CD4-positive, alpha-beta memory T cell (primary cell): ENCODE results near the gene CAV3. TPM values are rescaled to one million over a fixed set of nuclear protein-coding genes. Genes with fewer than 3 reads are reported as not detected.

Source experiments
- CTCF ChIA-PET: fragments of 350-600 bp; sonication (Branson Sonifier 250); formaldehyde crosslinking; loops from one replicate; lab custom pipeline; 2021; ENCODE audit warnings: inconsistent platforms; ENCODE audit not compliant: partially characterized antibody; lab: Charles Lee
- POLR2A ChIA-PET: fragments of 350-600 bp; sonication (Branson Sonifier 250); formaldehyde crosslinking; loops from one replicate; lab custom pipeline; 2021; ENCODE audit not compliant: partially characterized antibody; lab: Charles Lee
- DNase-seq, 5 donors: peaks; one replicate each; pipeline versions ENCODE4 v3.0.0 to v3.0.0-alpha.2; 2020 to 2022; ENCODE audit warnings: mixed read lengths in 1 of 5
- H3K27ac ChIP-seq: one replicate; pipeline ENCODE4 v1.7.0; 2013; ENCODE audit warnings: low read depth, low read length
- H3K27me3 ChIP-seq: 2 replicates; pipeline ENCODE4 v1.7.0; 2013; ENCODE audit warnings: mild to moderate bottlenecking, low read length, moderate library complexity; ENCODE audit not compliant: insufficient read depth
- H3K36me3 ChIP-seq: 2 replicates; pipeline ENCODE4 v1.7.0; 2013; ENCODE audit warnings: mild to moderate bottlenecking, low read length, moderate library complexity; ENCODE audit not compliant: insufficient read depth
- H3K4me1 ChIP-seq: 2 replicates; pipeline ENCODE4 v1.7.0; 2013; ENCODE audit warnings: mild to moderate bottlenecking, low read length, moderate library complexity; ENCODE audit not compliant: insufficient read depth
- H3K4me3 ChIP-seq, 2 donors: one replicate each; pipeline ENCODE4 v1.7.0; 2013; ENCODE audit warnings: low read length in 2 of 2, mild to moderate bottlenecking in 1 of 2
- H3K9me3 ChIP-seq, 2 donors: one replicate each; pipeline ENCODE4 v1.7.0; 2013; ENCODE audit warnings: low read length in 2 of 2, control low read depth in 1 of 2; ENCODE audit not compliant: control insufficient read depth in 1 of 2
- H3K27ac Mint-ChIP-seq, 7 donors: one replicate each; pipeline ENCODE4 v1.8.0; 2020 to 2021; ENCODE audit warnings: mixed read lengths in 7 of 7, mild to moderate bottlenecking in 6 of 7, inconsistent platforms in 3 of 7, moderate library complexity in 3 of 7
- H3K27me3 Mint-ChIP-seq, 2 donors: one replicate each; pipeline ENCODE4 v1.8.0; 2020 to 2021; ENCODE audit warnings: mixed read lengths in 2 of 2
- H3K36me3 Mint-ChIP-seq, 2 donors: one replicate each; pipeline ENCODE4 v1.8.0; 2020 to 2021; ENCODE audit warnings: mixed read lengths in 2 of 2, inconsistent platforms in 1 of 2, mild to moderate bottlenecking in 1 of 2
- H3K4me1 Mint-ChIP-seq, 4 donors: one replicate each; pipeline ENCODE4 v1.8.0; 2020 to 2021; ENCODE audit warnings: mixed read lengths in 4 of 4, mild to moderate bottlenecking in 1 of 4
- H3K4me3 Mint-ChIP-seq, 8 donors: one replicate each; pipeline ENCODE4 v1.8.0; 2020 to 2021; ENCODE audit warnings: mixed read lengths in 8 of 8, mild to moderate bottlenecking in 7 of 8, moderate library complexity in 6 of 8, inconsistent platforms in 3 of 8
- H3K9me3 Mint-ChIP-seq, 8 donors: one replicate each; pipeline ENCODE4 v1.8.0; 2020 to 2021; ENCODE audit warnings: mixed read lengths in 8 of 8, mild to moderate bottlenecking in 5 of 8, inconsistent platforms in 3 of 8, moderate library complexity in 1 of 8
- intact Hi-C: fragments of 100-400 bp; cut with micrococcal nuclease; formaldehyde crosslinking; loops from one replicate; pipeline ENCODE4 v1.15.1; 2023
- polyA plus RNA-seq, 2 donors: library from polyadenylated mRNA; unstranded; fragments of 300-500 nt; fragmentation: Illumina TruSeq; gene quantifications; one replicate each; pipeline ENCODE4 v1.2.3, GENCODE V29; 2021
- total RNA-seq, 2 experiments: library from RNA; stranded (reverse); gene quantifications; one replicate each; pipeline ENCODE4 v1.2.3, GENCODE V29; 2021

Gene CAV3
- total and polyA plus RNA-seq, 4 experiments from 2014 or later = not detected

DNA sequence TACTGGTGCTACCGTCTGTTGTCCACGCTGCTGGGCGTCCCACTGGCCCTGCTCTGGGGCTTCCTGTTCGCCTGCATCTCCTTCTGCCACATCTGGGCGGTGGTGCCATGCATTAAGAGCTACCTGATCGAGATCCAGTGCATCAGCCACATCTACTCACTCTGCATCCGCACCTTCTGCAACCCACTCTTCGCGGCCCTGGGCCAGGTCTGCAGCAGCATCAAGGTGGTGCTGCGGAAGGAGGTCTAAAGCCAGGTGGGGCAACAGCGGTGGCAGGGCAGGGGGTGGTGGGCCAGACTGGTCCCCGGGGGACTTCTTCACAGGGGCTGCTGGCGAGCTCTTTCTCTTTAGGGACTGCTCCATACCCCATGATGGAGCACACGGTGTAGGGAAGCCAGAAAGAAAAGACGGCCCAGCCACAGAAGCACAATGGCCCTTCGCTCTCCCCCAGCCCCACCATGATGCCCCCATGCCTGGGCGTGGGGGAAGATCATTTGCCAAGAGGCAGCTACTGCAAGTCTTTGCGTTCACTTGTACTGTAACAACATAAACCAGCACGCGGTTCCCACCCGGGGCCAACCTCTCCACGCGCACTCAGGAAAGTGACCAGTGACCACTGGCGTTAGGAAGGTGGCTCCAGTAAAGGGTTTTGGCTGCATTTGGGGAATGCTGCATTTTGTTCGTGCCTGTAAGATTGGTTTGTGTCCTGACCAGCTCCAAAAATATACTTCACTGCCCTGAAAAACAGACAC, 12.2 kb downstream of the CAV3 start:
- H3K27me3 ChIP-seq = no peaks in the 10 kb centered on the region
- H3K9me3 ChIP-seq = no peaks in the 10 kb centered on the region
- no peak overlapping the region for H3K4me3 Mint-ChIP-seq
- POLR2A ChIA-PET = no interaction called here
- no peaks in the 10 kb centered on the region for H3K36me3 Mint-ChIP-seq
- intact Hi-C loops = no loop called here
- CTCF ChIA-PET = no interaction called here
- no peak for DNase-seq
- no peak overlapping the region for H3K4me3 ChIP-seq
- H3K27ac Mint-ChIP-seq = no peak overlapping the region
- H3K4me1 ChIP-seq = no peaks in the 10 kb centered on the region
- peaks cover 0 to 2% (median 0%) of the 10 kb centered on the region in 8 donors for H3K9me3 Mint-ChIP-seq
- no peaks in the 10 kb centered on the region for H3K36me3 ChIP-seq
- peaks cover 2 to 7% of the 10 kb centered on the region in 2 donors for H3K27me3 Mint-ChIP-seq
- no peaks in the 10 kb centered on the region for H3K4me1 Mint-ChIP-seq
- no peak overlapping the region for H3K27ac ChIP-seq

DNA sequence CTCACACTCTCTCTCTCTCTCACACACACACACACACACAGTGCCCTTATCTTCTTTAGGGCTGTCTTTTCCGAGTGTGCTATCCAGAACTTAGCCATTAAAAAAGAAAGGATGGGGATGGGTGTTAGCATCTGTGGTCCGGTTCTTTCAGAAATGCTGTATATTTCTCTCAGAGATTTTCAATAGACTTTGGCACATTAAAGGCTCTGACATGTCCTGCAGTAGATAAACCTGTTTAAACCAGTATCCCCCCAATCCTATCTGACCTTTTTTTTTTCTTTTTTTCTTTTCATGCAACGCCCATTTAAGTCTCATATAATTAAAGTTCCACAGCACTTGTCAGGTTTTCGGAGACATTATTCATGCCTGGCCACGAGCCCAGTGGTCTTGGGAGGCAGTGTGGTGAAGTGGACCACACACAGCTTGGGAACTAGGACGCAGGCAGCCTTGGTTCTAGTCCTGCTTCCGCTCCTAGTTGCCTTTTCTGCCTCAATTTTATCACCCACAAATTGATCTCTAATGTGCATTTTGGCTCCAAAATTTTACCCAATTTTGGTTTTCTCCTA, 13.3 kb downstream of the CAV3 start:
- Histone ChIP-seq H3K4me3 (no peak overlapping the region), H3K27me3 (no peaks in the 10 kb centered on the region), H3K9me3 (no peaks in the 10 kb centered on the region), H3K27ac (no peak overlapping the region), H3K36me3 (no peaks in the 10 kb centered on the region), H3K4me1 (no peaks in the 10 kb centered on the region)
- H3K9me3 Mint-ChIP-seq = peaks cover 0 to 2% (median 0%) of the 10 kb centered on the region in 8 donors
- DNase-seq = no peak
- peaks cover 2 to 4% of the 10 kb centered on the region in 2 donors for H3K27me3 Mint-ChIP-seq
- no peaks in the 10 kb centered on the region for H3K36me3 Mint-ChIP-seq
- CTCF ChIA-PET = no interaction called here
- POLR2A ChIA-PET = no interaction called here
- H3K4me3 Mint-ChIP-seq = no peak overlapping the region
- no peak overlapping the region for H3K27ac Mint-ChIP-seq
- H3K4me1 Mint-ChIP-seq = no peaks in the 10 kb centered on the region
- intact Hi-C loops = no loop called here

DNA sequence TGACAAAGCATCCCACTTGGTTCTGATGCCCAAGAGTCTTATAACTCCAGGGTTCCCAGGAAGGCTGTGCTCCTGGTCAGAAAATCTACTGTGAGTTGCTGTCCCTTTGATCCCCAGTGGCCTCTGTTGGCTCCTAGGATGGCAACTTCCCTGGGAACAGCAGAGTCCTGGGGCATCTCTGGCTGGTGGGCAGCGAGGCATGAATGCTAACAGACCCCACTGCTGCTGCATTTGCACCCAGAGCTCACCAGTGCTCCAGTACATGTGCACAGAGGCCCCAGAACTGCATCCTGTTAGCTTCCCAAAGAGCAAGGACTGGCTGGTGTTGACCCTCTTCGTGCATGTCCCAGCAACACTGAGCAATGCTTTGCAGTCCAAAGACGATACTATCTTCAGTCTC, 15.7 kb downstream of the CAV3 start:
- H3K4me3 ChIP-seq = no peak overlapping the region
- Mint-ChIP-seq H3K27me3 (no peaks in the 10 kb centered on the region), H3K4me1 (no peaks in the 10 kb centered on the region), H3K36me3 (no peaks in the 10 kb centered on the region), H3K9me3 (peaks cover 0 to 2% (median 0%) of the 10 kb centered on the region in 8 donors), H3K4me3 (no peak overlapping the region), H3K27ac (no peak overlapping the region)
- H3K36me3 ChIP-seq = no peaks in the 10 kb centered on the region
- H3K27ac ChIP-seq = no peak overlapping the region
- DNase-seq = no peak
- no peaks in the 10 kb centered on the region for H3K4me1 ChIP-seq
- intact Hi-C loops = no loop called here
- ChIA-PET POLR2A (no interaction called here), CTCF (interaction anchor here (1.0 kb wide), 1 partner anchor 21 kb away, joined by 4 read pairs; the partner anchor contains the start of gene OXTR)
- no peaks in the 10 kb centered on the region for H3K9me3 ChIP-seq
- H3K27me3 ChIP-seq = no peaks in the 10 kb centered on the region

DNA sequence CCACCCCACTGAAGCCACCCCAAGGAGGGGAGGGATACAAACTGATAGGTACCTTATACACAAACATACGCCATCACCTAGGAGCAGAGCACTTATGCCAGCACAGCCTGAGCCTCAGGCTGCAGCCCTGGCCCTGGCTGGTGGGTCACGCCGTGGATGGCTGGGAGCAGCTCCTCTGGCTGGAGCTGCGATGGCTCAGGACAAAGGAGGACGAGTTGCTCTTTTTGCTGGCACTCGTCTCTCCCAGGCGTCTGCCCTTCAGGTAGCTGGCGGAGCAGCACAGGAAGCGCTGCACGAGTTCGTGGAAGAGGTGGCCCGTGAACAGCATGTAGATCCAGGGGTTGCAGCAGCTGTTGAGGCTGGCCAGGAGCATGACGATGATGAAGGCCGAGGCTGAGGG, 19.2 kb downstream of the CAV3 start:
- DNase-seq = no peak
- intact Hi-C loops = no loop called here
- ChIA-PET POLR2A (no interaction called here), CTCF (interaction anchor here (2.2 kb wide), 1 partner anchor 17 kb away, joined by 9 read pairs; the partner anchor contains the start of gene OXTR)
- Histone ChIP-seq H3K27me3 (no peaks in the 10 kb centered on the region), H3K4me3 (no peak overlapping the region), H3K9me3 (no peaks in the 10 kb centered on the region), H3K27ac (no peak overlapping the region), H3K4me1 (no peaks in the 10 kb centered on the region), H3K36me3 (no peaks in the 10 kb centered on the region)
- no peaks in the 10 kb centered on the region for H3K36me3 Mint-ChIP-seq
- H3K4me1 Mint-ChIP-seq = no peaks in the 10 kb centered on the region
- no peak overlapping the region for H3K27ac Mint-ChIP-seq
- peaks cover 0 to 3% of the 10 kb centered on the region in 2 donors for H3K27me3 Mint-ChIP-seq
- H3K9me3 Mint-ChIP-seq = peaks cover 0 to 2% (median 0%) of the 10 kb centered on the region in 8 donors
- H3K4me3 Mint-ChIP-seq = no peak overlapping the region

DNA sequence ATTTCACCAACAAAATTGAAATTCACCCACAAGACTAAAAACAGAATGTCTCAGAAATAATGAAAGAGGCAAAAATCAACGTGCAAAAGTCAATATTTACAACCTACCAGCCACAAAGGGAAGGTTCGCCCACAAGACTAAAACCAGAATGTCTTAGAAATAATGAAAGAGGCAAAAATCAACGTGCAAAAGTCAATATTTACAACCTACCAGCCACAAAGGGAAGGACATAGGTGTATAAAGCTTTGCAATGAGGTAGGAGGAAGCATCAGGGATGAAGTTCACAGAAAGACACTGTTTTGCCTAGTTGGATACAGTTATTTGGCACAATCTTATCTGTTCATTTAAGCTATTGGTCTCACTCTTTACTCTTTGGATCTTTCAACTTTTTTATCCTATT, 21.5 kb downstream of the CAV3 start:
- Histone ChIP-seq H3K27me3 (no peaks in the 10 kb centered on the region), H3K4me3 (no peak overlapping the region), H3K4me1 (no peaks in the 10 kb centered on the region), H3K27ac (no peak overlapping the region), H3K36me3 (no peaks in the 10 kb centered on the region), H3K9me3 (no peaks in the 10 kb centered on the region)
- Mint-ChIP-seq H3K36me3 (no peaks in the 10 kb centered on the region), H3K4me3 (no peak overlapping the region), H3K27ac (no peak overlapping the region), H3K27me3 (peaks cover 0 to 3% of the 10 kb centered on the region in 2 donors), H3K9me3 (peaks cover 0 to 2% (median 0%) of the 10 kb centered on the region in 8 donors), H3K4me1 (no peaks in the 10 kb centered on the region)
- DNase-seq = no peak
- POLR2A ChIA-PET = no interaction called here
- intact Hi-C loops = no loop called here
- CTCF ChIA-PET = no interaction called here

DNA sequence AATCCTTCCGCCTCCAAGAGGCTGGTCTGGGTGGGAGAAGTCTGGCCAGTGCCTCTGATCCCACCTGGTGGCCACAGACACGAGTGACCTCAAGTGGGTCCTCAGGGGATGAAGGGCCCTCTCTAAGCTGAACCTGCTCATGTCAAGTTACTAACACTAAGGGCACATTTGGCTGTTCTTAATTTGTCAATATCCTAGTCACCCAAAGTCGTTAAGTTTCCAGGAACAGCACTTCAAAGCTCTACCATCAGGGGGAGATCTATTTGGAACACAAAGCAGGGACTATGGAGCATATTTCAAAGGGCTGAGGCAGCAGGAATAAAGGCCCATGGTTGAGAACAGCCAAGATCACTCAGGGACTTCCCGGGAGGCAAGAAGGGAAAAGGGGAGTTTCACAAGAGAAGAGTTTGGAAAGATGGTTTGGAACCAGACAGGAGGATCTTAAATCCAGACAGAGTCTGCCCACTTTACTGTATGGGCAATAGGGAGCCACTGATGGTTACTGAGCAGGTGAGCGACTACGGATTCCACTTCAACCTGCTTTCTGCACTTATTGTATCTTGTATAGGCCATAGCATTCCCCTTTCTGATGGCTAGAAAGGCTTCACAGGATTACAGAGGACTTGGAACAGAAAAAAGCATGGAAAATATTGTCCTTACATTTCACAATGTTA, 22.1 kb downstream of the CAV3 start:
- Mint-ChIP-seq H3K4me1 (no peaks in the 10 kb centered on the region), H3K27me3 (peaks cover 0 to 3% of the 10 kb centered on the region in 2 donors), H3K9me3 (peaks cover 0 to 2% (median 0%) of the 10 kb centered on the region in 8 donors), H3K36me3 (no peaks in the 10 kb centered on the region), H3K4me3 (no peak overlapping the region), H3K27ac (no peak overlapping the region)
- intact Hi-C loops = no loop called here
- no peaks in the 10 kb centered on the region for H3K27me3 ChIP-seq
- DNase-seq = no peak
- no peaks in the 10 kb centered on the region for H3K4me1 ChIP-seq
- CTCF ChIA-PET = no interaction called here
- H3K36me3 ChIP-seq = no peaks in the 10 kb centered on the region
- no peaks in the 10 kb centered on the region for H3K9me3 ChIP-seq
- H3K4me3 ChIP-seq = no peak overlapping the region
- POLR2A ChIA-PET = no interaction called here
- H3K27ac ChIP-seq = no peak overlapping the region

DNA sequence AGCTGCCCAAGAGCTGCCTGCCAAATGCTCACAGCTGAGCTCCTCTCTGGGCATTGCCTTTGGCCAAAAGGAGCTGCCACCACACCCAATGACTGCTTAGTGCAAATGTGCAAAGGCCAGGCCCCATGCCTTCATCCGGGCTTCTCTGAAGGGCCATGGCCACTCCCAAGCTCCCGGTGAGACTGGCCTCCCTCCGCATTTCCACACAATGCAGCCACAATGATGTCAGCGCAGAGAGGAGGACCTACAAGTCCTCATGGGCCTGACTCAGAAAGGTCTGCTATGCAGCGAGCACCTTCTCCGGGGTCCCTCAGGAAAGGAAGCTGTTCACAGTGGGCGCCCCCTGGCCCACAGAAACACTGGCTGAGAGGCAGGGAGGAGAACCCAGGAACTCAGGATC, 23.1 kb downstream of the CAV3 start:
- Mint-ChIP-seq H3K4me3 (no peak overlapping the region), H3K4me1 (no peaks in the 10 kb centered on the region), H3K9me3 (peaks cover 0 to 2% (median 0%) of the 10 kb centered on the region in 8 donors), H3K36me3 (no peaks in the 10 kb centered on the region), H3K27ac (no peak overlapping the region), H3K27me3 (peaks cover 0 to 3% of the 10 kb centered on the region in 2 donors)
- ChIA-PET POLR2A (no interaction called here), CTCF (interaction anchor here (0.8 kb wide), 1 partner anchor 13 kb away, joined by 5 read pairs; the partner anchor contains the start of gene OXTR)
- no peaks in the 10 kb centered on the region for H3K27me3 ChIP-seq
- H3K27ac ChIP-seq = no peak overlapping the region
- no peak for DNase-seq
- no peaks in the 10 kb centered on the region for H3K4me1 ChIP-seq
- no peak overlapping the region for H3K4me3 ChIP-seq
- H3K9me3 ChIP-seq = no peaks in the 10 kb centered on the region
- H3K36me3 ChIP-seq = no peaks in the 10 kb centered on the region
- intact Hi-C loops = no loop called here
